GM18511 (cell line): ENCODE data around the gene MDFI.

Experiments
- ATAC-seq: cut with Tn5 transposase; IDR thresholded peaks from one replicate; pipeline ENCODE4 v1.9.1; 2021; ENCODE audit warnings: mild to moderate bottlenecking, moderate library complexity; ENCODE audit not compliant: unreplicated experiment

Gene MDFI

GRCh38 chr6:41633056-41633634 lies 5.1 kb upstream of the MDFI start:
- ATAC-seq, result no peak

GRCh38 chr6:41634657-41635056 lies 3.6 kb upstream of the MDFI start:
- ATAC-seq, result no peak

- no peak for ATAC-seq
These were observed 2.9 kb upstream of the MDFI start for GRCh38 chr6:41635365-41635764.

GRCh38 chr6:41636833-41637193 lies 1.5 kb upstream of the MDFI start:
- ATAC-seq, result no peak

- no peak for ATAC-seq
These were observed 870 bp upstream of the MDFI start for GRCh38 chr6:41637194-41638001.

GRCh38 chr6:41638935-41639808 lies 904 bp downstream of the MDFI start:
- ATAC-seq, result no peak

- no peak for ATAC-seq
These were observed 1.6 kb downstream of the MDFI start for GRCh38 chr6:41639809-41640371.

GRCh38 chr6:41640426-41640825 lies 2.2 kb downstream of the MDFI start:
- ATAC-seq, result no peak

GRCh38 chr6:41641352-41641925 lies 3.2 kb downstream of the MDFI start:
- no peak for ATAC-seq

GRCh38 chr6:41642090-41642959 lies 4.1 kb downstream of the MDFI start:
- ATAC-seq, result no peak

- ATAC-seq, result no peak
These were observed 5.0 kb downstream of the MDFI start for GRCh38 chr6:41642960-41643898.

- ATAC-seq, result no peak
These were observed 5.6 kb downstream of the MDFI start for GRCh38 chr6:41643899-41644269.

- ATAC-seq, result no peak
These were observed 6.1 kb downstream of the MDFI start for GRCh38 chr6:41644297-41644879.

- ATAC-seq, result no peak
These were observed 6.8 kb downstream of the MDFI start for GRCh38 chr6:41645007-41645618.

- no peak for ATAC-seq
These were observed 7.9 kb downstream of the MDFI start for GRCh38 chr6:41646026-41646795.

- ATAC-seq, result no peak
These were observed 8.8 kb downstream of the MDFI start for GRCh38 chr6:41647061-41647511.

- no peak for ATAC-seq
These were observed 9.9 kb downstream of the MDFI start for GRCh38 chr6:41648070-41648585.
